ENCODE measurements around the gene HECW1.

Gene HECW1

GRCh38 chr7:43554423-43554822 is 442.0 kb downstream of the HECW1 start:
- H3K9me3 ChIP-seq (replicated peaks in 1 of 11), result no peaks in the 10 kb centered on the region
- H3K36me3 ChIP-seq, result peaks cover 0 to 18% (median 0%) of the 10 kb centered on the region in 11 experiments; a peak in 5 of 22 replicates
- no peaks in the 10 kb centered on the region for H3K27me3 ChIP-seq
- no peaks in the 10 kb centered on the region for H4K20me1 ChIP-seq
- peaks cover 0 to 6% (median 0%) of the 10 kb centered on the region in 10 experiments; a peak in 3 of 20 replicates for H3K4me1 ChIP-seq
- TF ChIP-seq Cebpa-rat (IDR thresholded peaks at IDR 0.05), result 0 out of 22 replicates have a peak, but pooled peaks of 1 of the 11 experiments have one; percentile 4
- no peak overlapping the region for H3K9ac ChIP-seq
- no peak overlapping the region for H3K27ac ChIP-seq
- H3K4me2 ChIP-seq, result no peak overlapping the region
- H3K4me3 ChIP-seq, result no peak overlapping the region

DNA sequence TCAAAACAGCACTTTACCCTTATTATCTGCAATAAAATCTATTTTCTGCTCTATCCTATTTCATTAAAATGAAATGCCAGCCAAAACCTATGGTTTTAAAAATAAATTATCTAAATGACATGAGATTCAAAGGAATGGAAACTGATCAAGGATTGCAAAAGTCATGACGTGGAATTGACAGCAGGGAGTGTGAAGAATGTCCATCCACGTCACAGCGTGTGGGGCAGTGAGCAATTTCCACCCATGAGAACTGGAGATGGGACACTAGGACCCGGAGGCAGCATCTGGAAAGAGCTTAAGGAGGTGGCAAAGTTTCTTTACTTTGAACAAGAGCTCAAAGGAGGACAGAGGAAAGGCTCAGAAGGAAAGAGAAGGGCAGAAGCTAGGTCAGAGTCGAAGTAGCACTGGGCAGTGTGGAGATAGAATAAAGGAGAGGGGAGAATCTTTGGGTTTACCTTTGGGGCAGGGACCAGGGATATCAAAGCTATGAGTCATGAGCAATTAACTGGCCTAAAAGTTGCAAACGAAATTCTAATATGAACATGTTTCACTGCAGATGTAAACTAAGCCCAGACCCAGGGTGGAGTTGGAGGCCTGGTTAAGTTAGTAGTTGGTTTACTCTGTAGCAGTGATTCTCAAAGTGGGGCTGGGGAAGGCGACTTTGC is 445.5 kb downstream of the HECW1 start:
- no peak for TF ChIP-seq Cebpa-rat (IDR thresholded peaks at IDR 0.05)
- Histone ChIP-seq H3K4me1 (peaks cover 0 to 11% (median 0%) of the 10 kb centered on the region in 10 experiments; a peak in 4 of 20 replicates), H3K4me3 (no peak overlapping the region), H3K27me3 (no peaks in the 10 kb centered on the region), H3K36me3 (peaks cover 0 to 18% (median 0%) of the 10 kb centered on the region in 11 experiments; a peak in 3 of 22 replicates), H3K9ac (no peak overlapping the region), H3K4me2 (no peak overlapping the region), H3K27ac (no peak overlapping the region), H4K20me1 (no peaks in the 10 kb centered on the region), H3K9me3 (replicated peaks in 1 of 11) (no peaks in the 10 kb centered on the region)

- Histone ChIP-seq H3K27me3 (no peaks in the 10 kb centered on the region), H3K9me3 (replicated peaks in 1 of 11) (no peaks in the 10 kb centered on the region), H3K4me3 (no peak overlapping the region), H3K4me2 (no peak overlapping the region), H3K36me3 (peaks cover 0 to 13% (median 0%) of the 10 kb centered on the region in 11 experiments; a peak in 2 of 22 replicates), H3K9ac (no peak overlapping the region), H3K4me1 (peaks cover 0 to 5% (median 0%) of the 10 kb centered on the region in 10 experiments; a peak in 1 of 20 replicates), H3K27ac (no peak overlapping the region), H4K20me1 (no peaks in the 10 kb centered on the region)
- no peak for TF ChIP-seq Cebpa-rat (IDR thresholded peaks at IDR 0.05)
Measured at GRCh38 chr7:43559171-43559945, 446.9 kb downstream of the HECW1 start.

DNA sequence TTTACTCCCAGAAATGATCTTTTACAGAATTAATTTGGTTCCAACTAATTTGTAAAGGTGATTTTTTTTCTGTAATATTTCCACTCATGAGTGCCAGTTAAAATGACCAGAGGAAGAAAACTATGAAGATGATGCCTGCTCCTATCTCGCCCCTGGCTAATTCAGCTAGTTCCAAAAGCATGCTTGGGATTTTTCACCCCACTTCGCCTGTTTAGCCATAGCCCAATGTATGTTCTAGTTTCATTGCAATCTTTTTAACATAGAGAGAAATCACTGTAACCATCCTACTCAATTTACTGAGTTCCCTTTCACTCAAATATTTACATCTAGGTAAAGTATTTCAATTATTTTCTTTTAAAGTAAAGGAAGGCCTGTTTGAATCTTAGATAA is 447.5 kb downstream of the HECW1 start:
- Histone ChIP-seq H3K4me1 (peaks cover 0 to 5% (median 0%) of the 10 kb centered on the region in 10 experiments; a peak in 1 of 20 replicates), H3K36me3 (peaks cover 0 to 10% (median 0%) of the 10 kb centered on the region in 11 experiments; a peak in 2 of 22 replicates), H4K20me1 (no peaks in the 10 kb centered on the region), H3K9me3 (replicated peaks in 1 of 11) (no peaks in the 10 kb centered on the region), H3K27me3 (no peaks in the 10 kb centered on the region), H3K9ac (no peak overlapping the region), H3K4me3 (no peak overlapping the region), H3K27ac (no peak overlapping the region), H3K4me2 (no peak overlapping the region)
- TF ChIP-seq Cebpa-rat (IDR thresholded peaks at IDR 0.05), result no peak

- peaks cover 0 to 5% (median 0%) of the 10 kb centered on the region in 10 experiments; a peak in 1 of 20 replicates for H3K4me1 ChIP-seq
- TF ChIP-seq Cebpa-rat (IDR thresholded peaks at IDR 0.05), result no peak
- no peaks in the 10 kb centered on the region for H4K20me1 ChIP-seq
- H3K4me3 ChIP-seq, result no peak overlapping the region
- H3K9me3 ChIP-seq (replicated peaks in 1 of 11), result no peaks in the 10 kb centered on the region
- H3K36me3 ChIP-seq, result peaks cover 0 to 4% (median 0%) of the 10 kb centered on the region in 11 experiments; a peak in 1 of 22 replicates
- no peaks in the 10 kb centered on the region for H3K27me3 ChIP-seq
- no peak overlapping the region for H3K27ac ChIP-seq
- H3K4me2 ChIP-seq, result no peak overlapping the region
- no peak overlapping the region for H3K9ac ChIP-seq
Measured at GRCh38 chr7:43560742-43561330, 448.4 kb downstream of the HECW1 start.

DNA sequence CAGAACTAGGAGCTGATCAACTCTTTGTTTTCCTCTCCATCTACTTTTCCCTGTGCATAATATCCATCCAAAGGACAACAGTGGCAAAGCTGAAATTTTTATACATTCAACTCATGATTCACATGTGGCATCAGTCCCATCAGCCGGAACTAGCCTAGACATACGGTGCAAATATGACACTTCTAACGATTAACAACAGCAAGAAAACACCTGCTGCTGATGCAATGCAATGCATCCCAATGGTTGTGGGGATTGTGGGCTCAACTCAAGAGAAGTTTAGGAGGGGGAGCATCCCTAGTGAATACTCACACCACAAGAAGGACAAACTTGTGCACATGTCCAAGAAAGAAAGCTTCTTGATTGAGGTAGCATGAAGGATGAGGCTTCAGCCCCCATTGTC is 449.9 kb downstream of the HECW1 start:
- Histone ChIP-seq H3K9me3 (replicated peaks in 1 of 11) (no peaks in the 10 kb centered on the region), H3K27ac (no peak overlapping the region), H3K4me2 (no peak overlapping the region), H3K4me1 (peaks cover 0 to 5% (median 0%) of the 10 kb centered on the region in 10 experiments; a peak in 1 of 20 replicates), H3K36me3 (peaks cover 0 to 4% (median 0%) of the 10 kb centered on the region in 11 experiments; a peak in 1 of 22 replicates), H3K9ac (no peak overlapping the region), H4K20me1 (no peaks in the 10 kb centered on the region), H3K4me3 (no peak overlapping the region), H3K27me3 (no peaks in the 10 kb centered on the region)
- no peak for TF ChIP-seq Cebpa-rat (IDR thresholded peaks at IDR 0.05)

GRCh38 chr7:43565786-43566185 is 453.3 kb downstream of the HECW1 start:
- Histone ChIP-seq H3K4me1 (peaks cover 0 to 22% (median 0%) of the 10 kb centered on the region in 10 experiments; a peak in 4 of 20 replicates), H3K27me3 (no peaks in the 10 kb centered on the region), H3K36me3 (no peaks in the 10 kb centered on the region), H3K27ac (no peak overlapping the region), H3K9ac (no peak overlapping the region), H3K4me2 (no peak overlapping the region), H3K9me3 (replicated peaks in 1 of 11) (no peaks in the 10 kb centered on the region), H4K20me1 (no peaks in the 10 kb centered on the region), H3K4me3 (no peak overlapping the region)
- no peak for TF ChIP-seq Cebpa-rat (IDR thresholded peaks at IDR 0.05)

DNA sequence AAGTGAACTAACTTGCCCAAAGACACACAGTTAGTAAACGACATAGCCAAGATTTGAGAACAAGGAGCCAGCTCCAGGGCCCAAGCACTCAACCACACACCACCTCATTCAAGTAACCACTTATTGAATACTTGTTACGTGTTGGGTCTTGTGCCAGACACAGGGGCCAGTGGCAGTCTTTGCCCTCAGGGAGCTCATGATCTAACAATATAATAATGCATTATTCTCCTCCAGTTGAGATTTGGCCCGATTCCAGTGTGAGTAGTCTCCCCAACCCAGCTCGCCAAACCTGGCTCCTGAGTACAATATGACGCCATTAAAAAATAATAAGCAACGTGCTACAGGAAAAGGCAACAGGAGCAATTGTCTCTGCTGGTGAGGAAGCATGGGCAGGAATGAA is 456.1 kb downstream of the HECW1 start:
- peak overlapping the region in 2 of 11 experiments; percentile 7 to 12; a peak in 3 of 22 replicates for H3K4me2 ChIP-seq
- peaks cover 0 to 47% (median 23%) of the 10 kb centered on the region in 10 experiments; a peak in 16 of 20 replicates for H3K4me1 ChIP-seq
- no peaks in the 10 kb centered on the region for H4K20me1 ChIP-seq
- no peak overlapping the region for H3K9ac ChIP-seq
- H3K27me3 ChIP-seq, result no peaks in the 10 kb centered on the region
- no peak overlapping the region for H3K4me3 ChIP-seq
- no peaks in the 10 kb centered on the region for H3K36me3 ChIP-seq
- H3K9me3 ChIP-seq (replicated peaks in 1 of 11), result no peaks in the 10 kb centered on the region
- TF ChIP-seq Cebpa-rat (IDR thresholded peaks at IDR 0.05), result no peak
- no peak overlapping the region; a peak in 1 of 22 replicates for H3K27ac ChIP-seq

DNA sequence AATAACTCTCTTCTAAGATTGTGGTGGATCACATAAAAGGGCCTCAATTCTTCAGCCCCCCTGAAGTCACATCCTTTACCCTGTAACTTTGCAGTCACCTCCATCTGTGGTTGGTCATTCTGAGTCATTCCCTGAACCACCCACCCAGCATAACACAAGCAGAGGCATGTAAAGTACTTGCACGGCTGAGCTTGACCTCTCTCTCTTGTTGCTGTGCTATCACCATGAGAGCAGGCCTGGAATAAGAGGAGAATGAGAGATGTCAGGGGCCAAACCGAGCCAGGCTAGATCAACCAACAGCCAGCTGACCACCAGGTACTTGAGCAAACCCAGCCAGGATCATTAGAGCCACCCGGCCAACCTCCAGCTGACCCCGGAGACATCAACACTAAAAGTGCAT is 457.0 kb downstream of the HECW1 start:
- Histone ChIP-seq H3K4me3 (no peak overlapping the region), H3K27ac (no peak overlapping the region), H3K9me3 (replicated peaks in 1 of 11) (no peaks in the 10 kb centered on the region), H3K4me2 (peak overlapping the region in 3 of 11 experiments; percentile 22 to 39 (median 31); a peak in 5 of 22 replicates), H3K9ac (no peak overlapping the region), H3K4me1 (peaks cover 0 to 52% (median 25%) of the 10 kb centered on the region in 10 experiments; a peak in 16 of 20 replicates), H3K36me3 (no peaks in the 10 kb centered on the region), H4K20me1 (no peaks in the 10 kb centered on the region), H3K27me3 (no peaks in the 10 kb centered on the region)
- no peak for TF ChIP-seq Cebpa-rat (IDR thresholded peaks at IDR 0.05)

Measured in BLaER1 treated with 17β-estradiol and CSF1 and Interleukin-3, amounts not matched to agents 10 nM and 100 nM (cell line).